Kidney (tissue), 14 donors: Measurements from ENCODE around the gene TMEM50B. TPM values are rescaled to one million over a fixed set of nuclear protein-coding genes. Genes with fewer than 3 reads are reported as not detected.
"Not testable (repeated sequence)": the region's sequence is repeated elsewhere in the genome, so short reads cannot be mapped to it uniquely, and the experiment has no call there.

Experiments used
- DNase-seq, 5 donors: peaks; one replicate each; pipeline ENCODE4 v3.0.0-alpha.2; 2013 to 2020
- FAIRE-seq: peaks from 2 replicates; lab custom pipeline; 2012; peaks lifted over from hg19 to GRCh38; lab: Jason Lieb, UNC
- H3K27ac ChIP-seq, 2 donors: one replicate each; pipeline ENCODE4 v1.7.0; 2013; ENCODE audit warnings: low read depth in 2 of 2, low read length in 2 of 2, inconsistent platforms in 1 of 2
- H3K27me3 ChIP-seq: one replicate; pipeline ENCODE4 v1.7.1; 2013; ENCODE audit warnings: low read length, inconsistent platforms; ENCODE audit not compliant: control insufficient read depth, insufficient read depth
- H3K36me3 ChIP-seq, 3 donors: one replicate each; pipeline versions ENCODE4 v1.7.0 to v1.7.1; 2013; ENCODE audit warnings: low read length in 3 of 3, control low read depth in 1 of 3, inconsistent platforms in 1 of 3; ENCODE audit not compliant: insufficient read depth in 3 of 3, control insufficient read depth in 2 of 3
- H3K4me1 ChIP-seq, 3 donors: one replicate each; pipeline versions ENCODE4 v1.7.0 to v1.7.1; 2013; ENCODE audit warnings: low read length in 3 of 3, inconsistent platforms in 1 of 3, low read depth in 1 of 3; ENCODE audit not compliant: control insufficient read depth in 2 of 3, insufficient read depth in 2 of 3
- H3K4me3 ChIP-seq, 3 donors: one replicate each; pipeline versions ENCODE4 v1.7.0 to v1.8.1; 2013; ENCODE audit warnings: low read length in 3 of 3, control low read depth in 1 of 3, inconsistent platforms in 1 of 3
- H3K9ac ChIP-seq, 3 donors: one replicate each; pipeline versions ENCODE4 v1.7.0 to v1.7.1; 2013; ENCODE audit warnings: low read length in 3 of 3, control low read depth in 1 of 3, inconsistent platforms in 1 of 3
- H3K9me3 ChIP-seq, 3 donors: one replicate each; pipeline versions ENCODE4 v1.7.0 to v1.7.1; 2013; ENCODE audit warnings: low read length in 3 of 3, control low read depth in 1 of 3, inconsistent platforms in 1 of 3; ENCODE audit not compliant: control insufficient read depth in 2 of 3, insufficient read depth in 1 of 3
- CTCF ChIP-seq: IDR thresholded peaks from 3 replicates; pipeline ENCODE4 v1.5.1; 2012; ENCODE audit warnings: mild to moderate bottlenecking, moderate library complexity, borderline replicate concordance; ENCODE audit not compliant: insufficient read depth; ENCODE audit errors: extremely low read depth
- intact Hi-C: fragments of 100-400 bp; cut with DNase I; formaldehyde crosslinking; loops from one replicate; pipeline ENCODE4 v1.11.1; 2022
- polyA plus RNA-seq: library from polyadenylated mRNA; stranded (reverse); fragments of 350-450 nt; fragmentation: Illumina TruSeq; extraction: RNeasy Lipid Tissue Mini Kit (QIAGEN cat#74804); gene quantifications from one replicate; pipeline ENCODE4 v1.2.3, GENCODE V29; 2014; ENCODE audit warnings: low read depth, low replicate concordance; ENCODE audit not compliant: insufficient read depth
- total RNA-seq: library from RNA; stranded (reverse); fragmentation: NEBNext Ultra II Directional; extraction: Animal tissue kit (Norgen Biotek cat#: 25700); gene quantifications from one replicate; pipeline ENCODE4 v1.2.1, GENCODE V29; 2021
- donor health status: control.
- donor health status: control.
- donor health status: control.
- donor health status: control.
- donor health status: control.
- donor health status: DM: yes; HTN: yes; CAD: no.
- donor health status: Normal renal cell carcinoma (clear cell type).

TMEM50B gene
- total and polyA plus RNA-seq, 2 donors from 2014 or later, result 63.7 to 87.6 TPM

GRCh38 chr21:33452362-33452761 is 27.4 kb downstream of the TMEM50B start:
- no peak for DNase-seq
- H3K4me1 ChIP-seq, result no peaks in the 10 kb centered on the region
- no peaks in the 10 kb centered on the region for H3K27me3 ChIP-seq
- peaks cover 0 to 7% (median 0%) of the 10 kb centered on the region in 3 donors for H3K36me3 ChIP-seq
- TF ChIP-seq CTCF, result no peak
- H3K27ac ChIP-seq, result no peak overlapping the region
- no peak overlapping the region for H3K9ac ChIP-seq
- intact Hi-C loops, result no loop called here
- H3K9me3 ChIP-seq, result no peaks in the 10 kb centered on the region
- no peak overlapping the region for H3K4me3 ChIP-seq
- no peak for FAIRE-seq

GRCh38 chr21:33451634-33452071 is 28.1 kb downstream of the TMEM50B start:
- intact Hi-C loops, result no loop called here
- H3K27ac ChIP-seq, result no peak overlapping the region
- H3K36me3 ChIP-seq, result peaks cover 0 to 7% (median 4%) of the 10 kb centered on the region in 3 donors

GRCh38 chr21:33449616-33450015 is 30.2 kb downstream of the TMEM50B start:
- TF ChIP-seq CTCF, result no peak
- no peak overlapping the region for H3K4me3 ChIP-seq
- no peaks in the 10 kb centered on the region for H3K9me3 ChIP-seq
- no peak overlapping the region for H3K27ac ChIP-seq
- intact Hi-C loops, result no loop called here
- H3K9ac ChIP-seq, result no peak overlapping the region
- peaks cover 0 to 5% (median 4%) of the 10 kb centered on the region in 3 donors for H3K36me3 ChIP-seq
- no peaks in the 10 kb centered on the region for H3K27me3 ChIP-seq
- no peak for FAIRE-seq
- no peak for DNase-seq
- no peaks in the 10 kb centered on the region for H3K4me1 ChIP-seq

More at GRCh38 chr21:33451634-33452071, 28.1 kb downstream of the TMEM50B start:
- peak in 1 of 5 donors; percentile 90 for DNase-seq
- H3K9ac ChIP-seq, result no peak overlapping the region
- no peaks in the 10 kb centered on the region for H3K4me1 ChIP-seq
- no peaks in the 10 kb centered on the region for H3K9me3 ChIP-seq
- no peak for FAIRE-seq
- H3K27me3 ChIP-seq, result no peaks in the 10 kb centered on the region
- H3K4me3 ChIP-seq, result no peak overlapping the region
- no peak for TF ChIP-seq CTCF

- intact Hi-C loops, result not testable (repeated sequence)
Observed at GRCh38 chr21:33446620-33447019, 33.2 kb downstream of the TMEM50B start.

More at GRCh38 chr21:33446620-33447019, 33.2 kb downstream of the TMEM50B start:
- H3K27ac ChIP-seq, H3K4me3 ChIP-seq, H3K9ac ChIP-seq, H3K9me3 ChIP-seq, FAIRE-seq, H3K27me3 ChIP-seq, H3K36me3 ChIP-seq, DNase-seq, H3K4me1 ChIP-seq: not testable (repeated sequence)
